SK-MEL-5 (cell line): ENCODE results near the gene SOX3. TPM values are rescaled to one million over a fixed set of nuclear protein-coding genes. Genes with fewer than 3 reads are reported as not detected.

ENCODE experiments used
- DNase-seq: peaks from one replicate; pipeline ENCODE4 v3.0.0-alpha.2; 2016; ENCODE audit warnings: low read depth, low spot score
- in situ Hi-C: cut with HindIII; loops from 2 replicates; pipeline ENCODE4 v1.10.0; 2016; ENCODE audit warnings: low sequenced_read_pairs, high pct_unique_total_duplicates, low pct_unique_long_range_greater_than_20kb
- total RNA-seq: library from RNA; depleted of rRNA; stranded (reverse); fragments of >200 nt; shearing (Covaris generic); gene quantifications from 2 replicates; pipeline ENCODE4 v1.2.3, GENCODE V29; 2014; rRNA removed

The SOX3 gene
- total RNA-seq, 1 experiment from 2014 or later = not detected

DNA sequence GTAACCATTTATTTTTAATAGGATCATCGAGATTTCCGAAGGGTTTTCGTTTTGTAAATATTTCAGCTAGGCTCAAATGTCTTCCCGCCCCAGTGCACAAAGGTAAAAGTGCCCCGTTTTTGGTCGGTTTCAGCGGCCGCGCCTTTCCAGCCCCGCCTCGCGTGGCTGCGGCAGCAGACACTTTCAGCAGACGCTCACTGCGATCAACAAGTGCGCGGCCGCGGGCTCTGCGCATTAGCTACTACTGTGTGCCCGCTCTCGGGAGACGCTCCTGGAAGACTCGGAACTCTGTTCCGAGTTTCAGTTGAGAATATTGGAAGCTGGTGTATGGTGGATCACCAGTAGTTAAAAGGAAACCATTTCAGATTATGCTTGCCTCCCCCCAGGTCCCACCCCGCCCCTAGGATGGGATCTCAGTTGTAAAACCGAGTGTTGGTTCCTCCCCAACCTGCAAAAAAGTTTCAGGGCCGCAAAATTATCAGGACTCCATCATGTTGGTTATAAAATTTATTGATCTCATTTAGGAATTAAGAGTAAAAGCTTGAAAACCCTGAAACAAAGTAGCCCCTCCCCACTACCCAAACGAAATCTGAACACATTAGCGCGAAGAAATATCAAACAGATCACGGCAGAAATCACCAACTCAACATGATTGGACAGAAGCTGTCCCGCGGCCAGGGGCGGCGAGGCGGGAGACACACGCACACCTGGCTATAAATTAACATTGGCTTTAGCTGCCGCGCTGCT is 2.2 kb downstream of the SOX3 start:
- DNase-seq = no peak
- in situ Hi-C loops = no loop called here

DNA sequence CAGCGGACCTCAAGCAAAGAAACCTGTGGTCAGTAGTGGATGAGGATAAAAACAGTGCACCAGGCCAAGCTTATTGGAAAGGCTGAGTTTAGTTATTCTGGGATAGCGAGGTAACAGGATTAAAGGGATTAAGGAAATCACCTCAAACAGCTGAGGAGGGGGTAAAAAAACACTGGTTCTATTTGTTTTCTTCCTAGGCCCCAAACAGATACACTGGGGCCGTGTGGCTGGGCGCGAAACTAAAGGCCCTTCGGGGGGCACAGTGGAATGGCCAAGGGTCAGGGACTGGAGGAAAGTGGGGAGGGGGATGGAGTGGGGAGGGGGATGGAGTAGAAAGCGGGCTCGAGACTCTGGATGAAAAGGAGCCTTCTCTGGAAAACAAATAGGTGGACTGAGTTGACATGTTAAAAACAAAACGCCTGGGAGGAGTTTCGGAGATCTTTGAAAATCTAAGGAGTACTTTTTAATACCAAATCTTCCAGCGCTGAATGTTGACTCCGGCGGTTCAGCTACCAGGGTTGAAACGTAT is 2.9 kb downstream of the SOX3 start:
- in situ Hi-C loops = no loop called here

DNA sequence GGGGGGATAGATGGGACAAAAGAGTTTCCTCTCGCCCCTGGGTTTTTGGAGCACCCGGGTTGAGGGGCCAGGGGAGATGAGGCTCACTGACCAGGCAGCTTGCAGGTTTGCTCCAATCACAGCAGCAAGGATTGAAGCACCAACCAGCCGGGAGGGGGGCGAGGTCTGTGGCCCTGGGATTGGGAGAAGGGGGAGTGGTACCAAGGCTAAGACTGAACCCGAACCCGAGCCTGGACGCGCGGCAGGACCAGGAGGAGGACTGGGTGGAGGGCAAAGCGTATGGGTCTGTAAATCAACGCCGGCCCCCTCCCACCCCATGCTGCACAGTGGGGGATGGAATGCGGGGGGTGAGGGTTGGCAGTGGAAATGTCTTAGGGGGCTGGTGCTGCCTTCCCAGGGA is 3.5 kb downstream of the SOX3 start:
- in situ Hi-C loops = no loop called here
- no peak for DNase-seq

More for the DNA sequence above, 2.9 kb downstream of the SOX3 start:
- DNase-seq = no peak

DNA sequence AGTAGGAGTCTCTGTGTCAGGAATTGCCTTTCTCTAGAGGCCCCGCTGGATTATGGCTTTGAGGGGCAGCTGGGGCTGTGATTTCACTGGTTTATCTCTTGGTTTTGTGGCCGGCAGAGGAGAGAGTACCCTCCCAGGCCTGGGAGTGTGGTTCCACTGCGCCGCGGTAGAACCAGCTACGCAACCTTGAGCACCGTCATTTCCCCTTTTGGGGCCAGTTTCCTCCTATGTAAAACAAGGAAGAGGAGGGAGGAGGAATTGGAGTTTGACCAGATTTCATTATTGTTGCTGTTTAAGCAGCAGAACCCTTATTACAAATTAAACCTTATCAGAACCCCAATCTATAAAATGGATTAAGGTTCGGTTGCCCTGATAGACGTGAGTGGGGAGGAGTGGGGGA is 4.4 kb downstream of the SOX3 start:
- DNase-seq = no peak
- in situ Hi-C loops = no loop called here

DNA sequence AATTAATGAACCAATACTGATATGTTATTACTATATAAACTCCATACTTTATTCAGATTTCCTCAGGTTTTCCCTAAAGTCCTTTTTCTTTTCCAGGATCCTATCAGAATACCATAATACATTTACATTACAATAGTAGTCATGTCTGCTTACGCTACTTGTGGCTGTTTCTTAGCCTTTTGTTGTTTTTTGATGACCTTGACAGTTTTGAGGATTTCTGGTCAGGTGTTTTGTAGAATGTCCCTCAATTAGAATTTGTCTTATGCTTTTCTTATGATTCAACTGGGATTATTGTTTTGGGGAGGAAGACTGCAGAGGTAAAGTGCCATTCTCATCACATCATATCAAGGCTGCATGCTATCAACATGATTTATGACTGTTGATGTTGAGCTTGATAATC is 9.1 kb downstream of the SOX3 start:
- no peak for DNase-seq
- in situ Hi-C loops = no loop called here

DNA sequence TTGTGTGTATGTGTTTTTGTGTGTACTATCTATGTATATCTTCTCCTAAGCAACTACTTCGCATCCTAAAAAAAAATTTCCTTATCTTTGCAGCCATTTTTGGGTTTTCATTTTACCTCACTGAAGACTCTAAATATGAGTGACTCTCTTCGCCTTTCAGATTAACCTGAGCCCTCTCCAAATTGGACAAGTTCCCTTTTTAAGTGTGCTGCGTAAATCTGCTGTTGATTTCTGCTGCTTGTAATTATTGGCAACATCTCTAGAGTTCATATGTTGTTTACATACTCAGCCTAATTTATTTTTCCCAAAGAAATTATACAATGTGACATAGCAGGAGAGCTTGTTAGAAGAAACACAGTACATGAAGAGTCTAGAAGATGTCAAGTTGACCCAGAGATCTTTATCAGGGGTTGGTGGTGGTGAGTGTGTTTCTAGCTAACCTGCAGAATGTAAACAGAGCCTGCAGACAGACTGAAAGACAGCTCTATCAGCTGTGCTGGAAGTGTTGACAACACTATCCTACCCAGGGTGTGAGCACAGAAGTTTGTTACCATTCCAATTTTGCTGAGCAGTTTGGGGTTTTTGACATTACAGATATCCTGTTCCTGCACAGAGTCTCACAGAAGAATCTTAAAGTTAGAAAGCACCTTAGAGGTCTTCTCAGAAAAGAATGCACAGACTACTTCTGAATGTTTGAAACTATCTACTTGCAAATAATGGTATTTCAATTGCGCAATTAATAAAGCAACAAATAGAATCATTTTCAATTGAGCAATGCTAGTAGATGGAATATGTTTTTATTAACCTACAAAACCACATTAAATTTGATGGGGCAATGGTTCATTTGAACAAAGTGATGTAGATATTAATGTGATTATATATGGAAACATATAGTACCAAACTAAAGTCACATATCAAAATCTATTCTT is 12.5 kb downstream of the SOX3 start:
- in situ Hi-C loops = no loop called here
- no peak for DNase-seq

DNA sequence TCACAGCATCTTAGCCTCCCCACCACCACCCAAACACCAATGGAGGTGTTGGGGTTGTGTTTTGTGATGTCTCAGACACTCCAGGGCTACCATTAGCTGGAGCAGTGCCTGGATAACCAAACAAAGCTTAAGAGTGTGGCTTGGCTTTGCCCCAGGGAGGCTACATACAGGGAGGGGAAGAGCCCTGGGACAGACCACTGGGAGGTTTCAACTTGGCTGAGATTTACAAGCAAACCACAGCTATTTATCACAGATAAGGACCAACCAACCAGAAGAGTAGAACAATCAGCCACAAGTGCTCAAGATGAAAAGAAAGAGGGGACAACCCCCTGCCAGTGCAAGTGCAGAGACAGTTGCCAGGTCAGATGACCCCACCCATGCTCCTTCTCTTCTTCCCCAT is 24.1 kb downstream of the SOX3 start:
- in situ Hi-C loops = no loop called here
- DNase-seq = no peak

DNA sequence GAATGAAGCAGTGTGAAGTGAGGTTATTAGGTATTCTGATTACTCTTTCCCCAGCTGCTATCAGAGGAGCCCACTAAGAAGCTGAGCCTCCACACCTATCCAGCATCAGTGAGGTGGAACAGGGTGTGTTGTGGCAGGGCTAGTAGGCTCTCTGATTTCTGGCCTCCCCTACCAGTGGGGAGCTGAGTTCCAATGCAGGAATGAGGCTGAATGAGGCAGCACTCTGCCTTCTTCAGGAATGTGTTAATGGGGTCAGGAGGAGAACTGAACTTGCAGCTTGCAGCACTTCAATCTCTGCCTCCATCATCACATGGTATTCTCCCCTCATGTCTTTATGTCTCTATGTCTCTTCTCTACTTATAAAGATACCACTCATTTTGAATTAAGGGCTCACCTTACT is 26.9 kb downstream of the SOX3 start:
- in situ Hi-C loops = no loop called here
- no peak for DNase-seq

DNA sequence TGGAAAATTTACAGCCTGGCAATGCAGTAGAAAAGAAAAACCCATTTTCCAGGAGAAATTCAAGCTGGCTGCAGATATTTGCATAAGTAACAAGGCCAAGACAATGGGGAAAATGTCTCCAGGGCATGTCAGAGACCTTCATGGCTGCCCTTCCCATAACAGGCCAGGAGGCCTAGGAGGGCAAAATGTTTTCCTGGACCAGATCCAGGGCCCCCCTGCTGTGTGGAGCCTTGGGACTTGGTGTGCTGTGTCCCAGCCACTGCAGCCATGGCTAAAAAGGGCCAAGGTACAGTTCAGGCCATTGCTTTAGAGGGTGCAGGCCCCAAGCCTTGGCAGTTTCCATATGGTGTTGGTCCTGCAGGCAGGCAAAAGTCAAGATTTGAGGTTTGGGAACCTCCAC is 29.8 kb downstream of the SOX3 start:
- no peak for DNase-seq
- in situ Hi-C loops = no loop called here

DNA sequence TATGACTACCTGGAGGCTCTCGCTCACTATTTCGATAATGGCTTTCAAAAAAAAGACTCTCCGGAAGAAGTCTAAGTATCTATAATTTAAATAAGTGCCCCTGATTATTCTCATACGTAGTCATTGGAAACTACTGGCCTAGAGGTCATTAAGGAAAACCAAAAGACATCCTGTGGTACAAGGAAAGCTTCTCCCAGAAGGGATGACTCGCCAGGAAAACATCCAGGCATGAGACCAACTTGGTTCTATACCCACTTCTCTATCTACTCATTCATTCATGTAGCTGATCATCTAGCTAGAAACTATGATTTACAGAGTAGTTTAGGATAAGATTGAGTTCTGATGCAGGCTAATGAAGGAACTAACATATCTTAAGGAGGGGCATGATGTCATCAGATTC is 37.7 kb downstream of the SOX3 start:
- in situ Hi-C loops = no loop called here
- DNase-seq = no peak

Other genes starting within 250 kb of the SOX3 start
- gene LINC00632, start 204.7 kb upstream of the SOX3 start, total RNA-seq = 3.1 and 3.9 TPM in 2 replicates